ENCODE results near the gene ZNF862.

DNA sequence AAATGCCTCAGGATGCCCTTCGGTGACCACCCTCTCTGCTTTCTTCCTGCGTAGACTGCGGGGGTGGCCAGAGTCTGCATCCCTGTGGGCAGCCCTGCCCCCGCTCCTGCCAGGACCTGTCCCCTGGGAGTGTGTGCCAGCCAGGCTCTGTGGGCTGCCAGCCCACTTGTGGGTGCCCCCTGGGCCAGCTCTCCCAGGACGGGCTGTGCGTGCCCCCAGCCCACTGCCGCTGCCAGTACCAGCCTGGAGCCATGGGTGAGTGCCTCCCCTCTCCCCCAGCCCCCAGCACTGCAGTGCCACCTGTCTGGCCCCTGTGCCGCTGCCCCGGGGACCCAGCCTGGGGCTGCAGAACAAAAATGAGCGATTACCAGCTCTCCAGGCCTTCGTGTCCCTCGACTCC is 23.1 kb upstream of the ZNF862 start:
- TF ChIP-seq ZNF70 (CRISPR knock-in tag; IDR thresholded peaks at IDR 0.05): no peak
- no peak for TF ChIP-seq ZFP30 (CRISPR knock-in tag; IDR thresholded peaks at IDR 0.05)
- TF ChIP-seq SNAI2 (CRISPR knock-in tag; IDR thresholded peaks at IDR 0.05): no peak
- TF ChIP-seq, protein P1, sequence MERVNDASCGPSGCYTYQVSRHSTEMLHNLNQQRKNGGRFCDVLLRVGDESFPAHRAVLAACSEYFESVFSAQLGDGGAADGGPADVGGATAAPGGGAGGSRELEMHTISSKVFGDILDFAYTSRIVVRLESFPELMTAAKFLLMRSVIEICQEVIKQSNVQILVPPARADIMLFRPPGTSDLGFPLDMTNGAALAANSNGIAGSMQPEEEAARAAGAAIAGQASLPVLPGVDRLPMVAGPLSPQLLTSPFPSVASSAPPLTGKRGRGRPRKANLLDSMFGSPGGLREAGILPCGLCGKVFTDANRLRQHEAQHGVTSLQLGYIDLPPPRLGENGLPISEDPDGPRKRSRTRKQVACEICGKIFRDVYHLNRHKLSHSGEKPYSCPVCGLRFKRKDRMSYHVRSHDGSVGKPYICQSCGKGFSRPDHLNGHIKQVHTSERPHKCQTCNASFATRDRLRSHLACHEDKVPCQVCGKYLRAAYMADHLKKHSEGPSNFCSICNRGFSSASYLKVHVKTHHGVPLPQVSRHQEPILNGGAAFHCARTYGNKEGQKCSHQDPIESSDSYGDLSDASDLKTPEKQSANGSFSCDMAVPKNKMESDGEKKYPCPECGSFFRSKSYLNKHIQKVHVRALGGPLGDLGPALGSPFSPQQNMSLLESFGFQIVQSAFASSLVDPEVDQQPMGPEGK (CRISPR knock-in tag; IDR thresholded peaks at IDR 0.05; ENCODE audit: borderline replicate concordance): no peak
- TF ChIP-seq POU6F1 (CRISPR knock-in tag; IDR thresholded peaks at IDR 0.05; ENCODE audit: borderline replicate concordance, low read depth): no peak
- no peak for TF ChIP-seq ZC3H10 (CRISPR knock-in tag; IDR thresholded peaks at IDR 0.05)
- TF ChIP-seq RARB (CRISPR knock-in tag; IDR thresholded peaks at IDR 0.05): no peak
- no peak for TF ChIP-seq CSDC2 (CRISPR knock-in tag; IDR thresholded peaks at IDR 0.05)
- TF ChIP-seq TCF4 (CRISPR knock-in tag; IDR thresholded peaks at IDR 0.05; ENCODE audit: borderline replicate concordance): no peak
- TF ChIP-seq ZFP3 (CRISPR knock-in tag; IDR thresholded peaks at IDR 0.05): no peak
- TF ChIP-seq TOX (CRISPR knock-in tag; IDR thresholded peaks at IDR 0.05; ENCODE audit: borderline replicate concordance): no peak
- no peak for TF ChIP-seq BACH2 (CRISPR knock-in tag; IDR thresholded peaks at IDR 0.05; ENCODE audit: borderline replicate concordance)
- no peak for TF ChIP-seq PPARA (CRISPR knock-in tag; IDR thresholded peaks at IDR 0.05; ENCODE audit: borderline replicate concordance)
- no peak for TF ChIP-seq ISL1 (CRISPR knock-in tag; IDR thresholded peaks at IDR 0.05)

Data from SK-N-SH treated with all-trans-retinoic acid at 6 μM for 48 hours (cell line).